ENCODE results near the gene RBMS3.

Gene RBMS3

DNA sequence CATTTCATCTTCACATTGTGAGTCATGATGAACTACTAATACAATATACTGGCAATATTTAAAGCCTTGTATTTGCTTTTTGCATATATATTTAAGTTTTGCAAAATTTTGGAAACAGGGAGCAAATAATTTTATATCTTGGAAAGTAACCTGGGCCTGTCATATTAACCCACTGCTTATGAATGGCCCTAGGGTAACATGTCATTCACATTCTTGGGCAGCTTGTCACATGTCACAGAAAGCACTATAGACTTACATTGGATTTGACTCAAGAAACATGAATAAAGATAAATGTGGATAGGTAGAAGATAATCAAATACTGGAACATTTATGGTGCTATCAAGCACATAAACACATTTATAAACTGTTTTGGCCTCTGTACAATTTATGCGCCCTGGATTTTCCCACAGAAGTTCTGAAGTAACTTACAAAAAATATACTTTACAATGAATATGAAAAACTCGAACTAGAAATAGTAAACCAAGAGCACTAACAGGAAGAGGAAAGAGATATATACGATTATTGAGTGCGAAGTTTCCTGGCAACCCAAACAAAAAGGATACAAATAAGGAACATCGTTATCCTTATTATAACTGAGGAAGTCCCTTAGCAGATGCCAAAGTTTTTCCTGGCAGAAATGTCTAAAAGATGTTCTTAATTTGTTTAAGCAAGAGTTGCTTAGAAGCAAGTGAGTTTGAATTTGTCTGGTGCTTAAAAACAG, 257.2 kb downstream of the RBMS3 start:
- no peak for DNase-seq

DNA sequence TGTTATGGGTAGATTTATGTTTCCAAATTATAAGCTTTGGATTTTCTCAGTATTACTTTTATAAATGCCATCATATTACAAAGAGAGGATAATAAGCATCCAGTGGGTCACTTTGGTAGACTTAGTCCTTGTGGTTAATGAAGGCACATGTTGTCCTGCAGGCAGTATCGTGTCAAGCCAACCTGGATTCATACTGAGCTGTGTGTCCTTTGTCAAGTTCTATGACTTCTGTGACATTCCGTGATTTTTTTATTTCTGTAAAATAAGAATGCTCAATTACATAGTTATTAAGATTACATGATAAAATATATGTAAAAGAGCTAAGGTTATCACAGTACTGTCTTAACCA, 257.7 kb downstream of the RBMS3 start:
- no peak for DNase-seq

DNA sequence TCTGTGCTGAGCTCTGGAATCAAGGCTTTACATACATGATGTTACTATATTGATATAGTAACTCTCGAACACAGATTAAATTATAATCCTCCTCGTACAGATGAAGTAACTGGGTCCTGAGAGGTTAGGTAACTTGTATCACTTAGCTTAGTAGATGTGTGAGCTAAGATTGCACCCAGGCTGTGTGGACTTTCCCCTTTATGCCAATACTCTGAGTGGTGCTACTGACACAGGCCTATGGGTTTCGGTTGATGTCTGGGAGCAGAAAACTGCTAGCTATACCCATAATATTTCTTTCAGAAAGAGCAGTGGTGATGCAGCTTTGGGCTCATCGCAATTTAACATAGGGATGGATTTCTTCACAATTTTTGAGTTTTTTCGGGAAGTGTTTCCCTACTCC, 259.7 kb downstream of the RBMS3 start:
- no peak for DNase-seq

DNA sequence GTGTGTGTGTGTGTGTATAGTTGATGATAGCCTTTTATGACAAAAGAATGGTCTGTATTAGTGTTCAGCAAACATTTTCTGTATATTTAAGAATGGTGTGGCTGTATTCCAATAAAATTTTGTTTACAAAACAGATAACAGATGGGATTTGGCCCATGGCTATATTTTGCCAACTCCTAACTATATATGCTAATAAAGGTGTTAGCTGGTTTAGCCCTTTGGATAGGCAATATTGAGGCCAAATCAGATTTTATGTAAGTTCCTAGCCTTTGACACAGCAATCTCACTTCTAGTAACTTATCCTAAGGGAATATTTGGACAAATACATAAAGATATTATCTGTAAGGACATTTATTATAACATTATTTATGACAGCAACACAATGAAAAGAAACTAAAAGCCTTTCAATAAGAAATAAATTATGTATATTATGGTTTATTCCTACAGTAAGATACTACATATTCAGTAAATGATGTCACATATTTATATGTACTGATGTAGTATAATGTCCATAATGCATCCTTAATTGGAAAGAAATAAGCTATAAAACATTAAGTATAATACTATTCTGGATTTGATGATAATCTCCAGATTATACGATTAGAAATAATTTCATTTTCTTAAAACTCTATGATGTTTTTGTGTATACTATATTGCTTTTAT, 264.0 kb downstream of the RBMS3 start:
- no peak for DNase-seq

DNA sequence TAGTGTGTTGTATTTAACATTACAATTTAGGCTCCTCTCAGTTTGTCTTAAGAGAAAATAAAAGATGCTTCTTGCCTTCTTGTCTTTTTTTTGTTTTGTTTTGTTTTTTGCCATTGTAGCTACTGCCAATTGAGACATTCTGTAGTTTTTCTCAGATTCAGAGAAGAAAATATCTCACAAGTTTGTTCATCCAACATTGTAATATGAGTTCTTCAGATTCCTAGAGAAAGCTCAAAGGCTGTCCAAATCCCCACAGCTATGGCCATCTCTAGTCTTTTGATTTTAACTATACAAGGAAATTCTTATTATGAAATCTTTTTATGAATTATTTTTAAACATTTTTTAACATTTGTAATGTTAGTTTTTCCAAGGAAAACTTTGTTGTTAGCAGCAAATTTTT, 264.7 kb downstream of the RBMS3 start:
- DNase-seq, result no peak

DNA sequence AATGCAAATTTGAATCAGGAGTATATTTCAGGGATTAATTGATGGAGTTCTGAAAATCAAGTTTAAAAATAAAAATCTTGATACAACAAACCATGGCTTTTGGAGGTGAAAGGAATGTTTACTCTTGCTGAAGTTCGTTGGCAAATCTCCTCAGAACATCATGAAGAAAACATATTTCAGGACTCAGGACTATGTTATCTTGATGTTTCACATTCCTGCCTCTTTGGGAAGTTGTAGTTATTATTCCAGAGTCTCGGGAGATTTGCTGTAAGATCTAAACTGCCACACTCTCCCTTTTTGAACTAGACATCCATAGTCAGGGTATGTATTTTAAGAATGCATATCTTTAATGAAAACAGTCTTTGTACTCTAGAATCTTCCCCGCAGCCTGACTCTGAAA, 271.2 kb downstream of the RBMS3 start:
- DNase-seq, result no peak

DNA sequence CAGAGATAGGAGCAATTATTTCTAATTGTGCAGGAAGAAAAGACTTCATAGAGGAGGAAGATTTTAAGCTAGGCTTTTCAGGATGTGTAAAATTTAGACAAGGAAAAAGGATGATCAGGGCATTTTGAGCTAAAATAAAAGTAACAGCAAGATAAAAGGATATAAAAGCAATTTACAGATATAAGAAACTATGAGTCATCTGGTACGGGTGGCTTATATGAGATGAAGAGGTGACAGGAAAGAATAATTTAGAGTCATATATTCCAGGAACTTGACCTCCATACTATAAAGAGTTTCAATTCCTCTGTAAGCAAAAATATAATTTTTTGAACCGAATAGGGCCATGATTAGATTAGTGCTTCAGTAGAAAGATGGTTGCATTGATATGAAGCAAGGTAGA, 273.7 kb downstream of the RBMS3 start:
- no peak for DNase-seq

DNA sequence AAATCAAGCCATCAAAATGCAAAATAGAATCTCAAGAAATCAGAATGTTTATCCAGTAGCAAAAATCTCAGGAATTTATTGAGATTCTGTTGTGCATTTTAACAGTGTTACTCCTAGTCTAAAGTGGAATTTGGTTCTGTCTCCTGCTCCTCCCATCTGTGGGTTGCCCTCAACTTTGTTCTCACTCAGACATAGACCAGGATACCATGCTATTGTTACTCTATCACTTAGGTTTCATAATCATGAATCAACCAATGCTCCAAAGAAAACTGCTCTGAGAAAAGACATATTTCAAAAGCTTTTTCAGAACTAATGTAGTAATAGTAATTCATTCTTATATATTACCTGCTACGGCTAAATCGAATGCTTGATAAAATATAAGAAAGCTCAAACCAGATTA, 274.7 kb downstream of the RBMS3 start:
- no peak for DNase-seq

DNA sequence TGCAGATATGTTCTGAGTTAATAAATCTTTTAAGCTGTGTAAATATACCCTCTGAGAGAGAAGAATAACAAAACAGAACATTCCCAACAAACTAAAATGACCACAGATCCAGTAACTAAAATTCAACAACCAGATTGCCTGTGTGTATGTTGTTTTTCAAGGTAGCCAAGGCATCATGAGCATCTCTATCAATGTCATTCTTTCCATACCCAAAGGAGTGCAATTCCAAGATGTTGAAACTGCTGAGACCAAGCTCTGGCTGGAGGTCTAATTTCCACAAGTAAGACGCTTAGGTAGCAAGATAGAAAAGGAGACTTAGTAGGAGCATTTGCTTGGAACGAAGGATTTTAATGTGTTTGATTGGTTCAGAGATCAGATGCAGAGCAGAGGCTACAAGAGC, 276.3 kb downstream of the RBMS3 start:
- DNase-seq, result no peak

DNA sequence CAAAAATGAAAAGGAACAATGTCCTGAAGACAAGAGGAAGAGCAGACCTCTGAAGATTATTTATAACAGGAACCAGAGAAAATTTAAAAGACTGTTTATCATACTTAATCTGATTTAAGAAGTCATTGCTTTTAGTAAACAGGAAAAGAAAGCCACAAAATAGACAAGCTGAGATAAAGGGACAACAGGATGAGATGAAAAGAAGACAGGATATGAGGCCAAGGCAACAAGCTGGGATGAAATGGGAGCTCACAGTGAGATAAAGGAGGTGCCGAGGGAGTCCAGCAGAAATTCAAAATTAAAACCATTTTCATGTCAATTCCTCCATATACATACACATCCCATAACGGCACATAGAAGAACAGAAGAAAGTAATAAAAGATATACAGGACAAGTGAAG, 277.0 kb downstream of the RBMS3 start:
- DNase-seq, result no peak

DNA sequence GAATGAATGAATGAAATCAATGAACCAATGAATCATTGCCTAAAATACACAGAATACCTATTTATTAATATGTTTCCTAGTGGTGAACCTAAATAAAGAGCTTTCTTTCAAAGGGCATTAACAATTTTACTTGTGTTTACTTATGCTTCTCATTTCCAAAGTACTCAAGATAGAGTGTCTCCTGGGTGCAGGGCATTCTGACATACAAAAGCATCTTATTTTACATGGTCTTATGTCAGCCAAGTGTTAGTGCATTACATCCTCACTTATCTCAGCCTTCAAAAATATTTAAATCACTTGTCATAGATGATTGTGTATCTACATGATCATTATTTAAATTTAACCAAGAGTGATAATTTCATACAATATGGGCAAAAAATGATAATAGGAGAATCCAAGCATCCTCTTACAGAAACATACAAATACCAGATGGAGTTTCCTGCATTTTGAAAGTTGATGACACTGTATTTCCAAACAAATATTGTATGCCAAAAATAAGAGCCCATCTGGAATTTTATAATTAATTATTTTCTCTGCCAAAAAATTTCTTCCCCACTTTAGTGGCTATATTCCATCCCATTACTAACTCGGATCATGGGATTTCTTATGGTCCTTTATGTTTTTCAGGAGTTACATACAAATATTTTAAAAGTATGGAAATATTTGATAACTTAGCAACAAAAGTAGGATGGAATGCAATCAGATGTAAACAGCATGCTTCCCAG, 279.0 kb downstream of the RBMS3 start:
- no peak for DNase-seq

DNA sequence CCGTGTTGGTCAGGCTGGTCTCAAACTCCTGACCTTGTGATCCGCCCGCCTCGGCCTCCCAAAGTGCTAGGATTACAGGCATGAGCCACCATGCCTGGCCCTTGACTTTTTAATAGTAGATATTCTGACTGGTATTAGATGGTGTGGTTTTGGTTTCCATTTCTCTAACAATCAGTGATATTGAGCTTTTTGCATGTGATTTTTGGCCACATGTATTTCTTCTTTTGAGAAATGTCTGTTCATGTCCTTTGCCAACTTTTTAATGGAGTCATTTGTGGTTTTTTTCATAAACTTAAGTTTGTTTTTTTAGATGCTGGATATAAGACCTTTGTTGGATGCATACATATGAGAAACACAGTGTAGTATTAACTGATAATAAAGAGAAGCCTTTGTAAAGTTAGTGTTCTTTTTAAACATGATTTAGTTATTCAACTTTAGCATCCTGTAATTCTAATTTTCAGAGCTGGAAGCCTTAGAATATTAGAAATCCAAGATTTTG, 280.8 kb downstream of the RBMS3 start:
- DNase-seq, result no peak

DNA sequence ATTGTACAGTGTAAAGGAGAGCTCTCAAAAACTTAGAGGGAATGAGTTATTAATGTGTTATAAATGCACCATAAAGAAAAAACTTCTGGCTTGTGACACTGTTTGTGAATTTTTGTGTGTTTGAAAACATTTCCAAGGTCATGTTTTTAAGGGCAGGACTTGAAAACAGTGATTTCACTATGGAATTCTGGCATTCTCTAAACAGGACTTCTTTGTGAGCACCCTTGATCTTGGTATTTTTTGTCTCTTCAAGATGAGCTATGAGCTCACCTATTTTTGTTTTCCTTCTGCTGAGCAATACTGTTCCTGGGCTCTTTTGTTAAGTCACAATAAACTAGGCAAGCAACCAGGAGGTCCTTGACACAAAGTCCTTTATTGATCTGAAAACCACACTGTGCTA, 284.4 kb downstream of the RBMS3 start:
- DNase-seq, result no peak

DNA sequence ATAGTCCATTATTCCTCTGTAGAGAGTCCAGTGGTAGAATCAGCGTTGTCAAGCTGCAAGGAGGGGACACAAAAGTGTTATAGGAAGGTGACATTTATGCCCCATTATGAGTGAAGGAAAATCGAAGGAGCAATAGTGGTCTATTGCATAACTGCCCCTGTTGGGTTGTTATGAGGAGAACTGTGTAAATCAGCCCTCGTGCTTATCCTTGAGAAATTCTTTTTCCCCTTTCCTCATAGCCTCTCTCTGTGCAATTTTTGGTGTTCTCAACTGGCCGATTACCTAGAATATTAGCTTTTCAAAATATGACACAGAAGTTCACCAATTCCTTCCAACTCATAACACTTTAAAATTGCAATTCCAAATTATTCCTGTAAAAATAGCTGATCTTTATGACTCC, 286.6 kb downstream of the RBMS3 start:
- DNase-seq, result no peak

DNA sequence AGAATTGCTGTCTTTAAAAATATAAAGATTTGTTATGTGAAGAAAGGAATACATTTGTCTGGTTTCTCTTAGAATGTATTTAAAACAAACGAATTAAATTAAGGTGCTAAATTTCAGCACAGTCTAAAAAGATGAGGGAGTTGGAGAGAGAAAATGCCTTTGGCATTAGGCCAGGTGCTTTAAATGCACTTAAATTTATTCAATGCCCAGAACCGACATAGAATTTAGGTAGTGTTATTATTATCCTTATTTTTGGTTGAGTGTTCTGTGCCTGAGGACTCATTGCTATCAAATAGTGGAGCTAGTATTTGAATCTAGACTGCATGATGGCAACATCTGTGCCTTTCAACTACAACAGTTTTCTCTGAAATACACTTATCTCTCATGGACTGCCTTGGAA, 287.5 kb downstream of the RBMS3 start:
- DNase-seq, result no peak

DNA sequence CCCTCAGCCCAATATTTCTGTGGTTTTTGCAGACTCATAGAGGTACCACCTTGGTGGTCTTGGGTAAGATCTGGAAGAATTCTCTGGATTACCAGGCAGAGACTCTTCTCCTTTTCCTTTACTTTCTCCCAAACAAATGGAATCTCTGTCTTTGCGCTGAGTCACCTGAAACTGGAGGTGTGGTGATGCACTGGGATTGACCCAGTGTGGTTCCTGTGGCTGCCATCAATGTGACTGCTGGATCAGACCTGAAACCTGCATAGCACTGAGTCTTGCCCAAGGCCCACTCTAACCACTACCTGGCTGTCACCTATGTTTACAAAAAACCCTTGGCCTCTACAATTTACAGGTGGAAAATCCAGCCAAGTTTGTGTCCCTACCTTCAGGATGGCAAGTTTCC, 295.3 kb downstream of the RBMS3 start:
- no peak for DNase-seq

DNA sequence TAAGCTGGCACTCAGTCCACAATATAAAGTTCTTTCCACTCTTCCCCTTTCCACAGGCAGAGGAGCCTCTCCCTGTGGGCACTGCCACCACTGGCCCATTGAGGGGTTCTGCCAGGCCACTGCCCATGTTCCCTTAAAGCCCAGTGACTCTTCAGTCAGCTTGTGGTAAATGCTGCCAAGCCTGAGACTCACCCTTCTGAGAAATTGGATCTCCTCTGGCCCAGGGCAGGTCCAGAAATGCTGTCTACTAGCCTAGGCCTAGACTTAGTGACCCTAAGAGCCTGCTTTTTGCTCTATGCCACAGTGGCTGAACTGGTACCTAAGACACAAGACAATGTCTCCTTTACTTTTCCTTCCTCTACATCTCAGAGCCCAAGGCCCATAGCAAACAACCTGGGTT, 295.8 kb downstream of the RBMS3 start:
- no peak for DNase-seq

DNA sequence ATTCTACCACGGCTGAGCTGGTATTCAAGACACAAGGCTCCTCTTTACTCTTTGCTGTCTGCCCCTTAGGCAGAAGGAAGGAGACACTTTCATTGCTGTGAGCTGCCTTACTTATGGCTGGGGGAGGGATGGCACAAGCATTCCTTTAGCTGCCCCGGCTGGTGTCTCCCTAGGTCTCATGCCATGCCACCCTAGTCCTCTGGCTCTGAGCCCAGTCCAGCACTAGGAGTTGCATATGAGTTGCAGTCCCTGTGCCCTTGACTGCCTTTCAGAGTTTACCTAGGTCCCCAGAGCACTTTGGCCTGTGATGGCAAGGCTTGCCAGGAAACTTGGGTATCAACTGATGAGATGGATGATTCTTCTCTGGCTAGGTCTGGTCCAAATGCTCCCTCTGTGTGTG, 296.4 kb downstream of the RBMS3 start:
- no peak for DNase-seq

DNA sequence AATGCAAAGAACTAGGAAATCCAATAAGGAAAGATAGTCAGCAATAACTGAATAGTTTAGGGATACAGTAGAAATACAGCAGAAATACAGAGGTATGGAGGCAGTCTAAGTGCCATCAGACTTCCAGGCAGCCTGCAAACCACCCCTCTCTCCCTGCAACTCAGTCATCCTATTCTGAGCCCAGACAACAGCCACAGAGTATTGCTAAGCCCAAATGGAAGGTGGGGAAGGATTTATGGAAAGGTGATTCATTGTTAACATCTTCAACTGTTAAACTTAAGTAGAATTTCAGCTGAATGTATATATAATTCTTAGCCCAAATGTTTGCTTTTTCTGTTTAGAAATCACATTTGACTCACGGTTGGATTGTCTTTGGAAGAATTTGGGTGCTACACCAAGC, 300.4 kb downstream of the RBMS3 start:
- no peak for DNase-seq

DNA sequence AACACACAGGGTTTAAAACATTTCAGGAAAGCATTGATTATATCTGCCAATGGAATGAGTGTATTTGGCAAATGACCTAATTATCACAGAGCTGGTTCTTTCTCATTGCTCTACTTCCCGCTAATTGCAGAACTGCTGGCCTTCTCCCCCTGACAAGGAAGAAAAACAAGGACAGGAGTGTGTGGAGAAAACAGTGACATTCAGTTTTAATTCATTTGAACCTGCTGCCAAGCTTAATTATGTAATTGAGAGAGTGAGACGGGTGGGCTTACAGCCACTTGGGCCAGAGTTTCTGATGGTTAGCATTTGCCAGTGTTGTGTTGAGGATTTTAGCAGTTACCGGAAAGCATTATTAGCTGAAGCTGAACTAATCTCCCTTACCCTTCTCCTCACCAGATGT, 301.4 kb downstream of the RBMS3 start:
- no peak for DNase-seq

DNA sequence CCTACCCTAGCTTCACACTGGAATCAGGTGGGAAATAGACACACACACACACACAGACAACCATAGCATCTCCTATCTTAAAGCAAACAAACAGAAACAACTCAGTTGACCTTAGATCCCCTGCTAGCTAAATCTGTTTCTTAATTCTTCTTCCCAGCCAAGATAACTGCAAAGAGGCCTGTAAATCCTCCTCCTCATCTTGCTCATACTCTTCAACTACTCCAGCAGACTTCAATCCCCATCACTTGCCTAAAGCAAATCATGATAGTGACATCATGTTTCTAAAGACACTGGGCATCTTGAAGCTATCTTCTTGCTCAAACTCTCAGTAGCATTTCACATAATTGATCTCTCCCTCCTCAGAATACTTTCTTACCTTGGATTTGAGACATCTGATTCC, 303.0 kb downstream of the RBMS3 start:
- no peak for DNase-seq

DNA sequence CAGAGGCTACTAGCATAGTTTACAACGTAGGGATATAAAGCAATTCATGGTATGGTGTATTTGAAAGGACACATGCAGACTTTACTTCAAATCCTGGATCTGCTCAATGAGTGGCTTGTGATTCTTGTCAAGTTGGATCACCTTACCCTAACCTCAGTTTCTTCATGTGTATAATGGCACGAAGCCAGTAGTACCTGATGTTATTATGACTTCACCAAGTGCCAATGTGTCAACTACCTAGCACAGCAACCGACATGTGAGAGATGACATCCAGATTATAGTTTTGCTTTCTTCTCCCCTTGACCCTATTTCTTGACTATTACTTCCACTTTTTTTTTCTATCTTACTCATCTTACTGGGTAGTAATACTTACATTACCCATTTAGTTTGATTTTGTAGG, 304.5 kb downstream of the RBMS3 start:
- no peak for DNase-seq

DNA sequence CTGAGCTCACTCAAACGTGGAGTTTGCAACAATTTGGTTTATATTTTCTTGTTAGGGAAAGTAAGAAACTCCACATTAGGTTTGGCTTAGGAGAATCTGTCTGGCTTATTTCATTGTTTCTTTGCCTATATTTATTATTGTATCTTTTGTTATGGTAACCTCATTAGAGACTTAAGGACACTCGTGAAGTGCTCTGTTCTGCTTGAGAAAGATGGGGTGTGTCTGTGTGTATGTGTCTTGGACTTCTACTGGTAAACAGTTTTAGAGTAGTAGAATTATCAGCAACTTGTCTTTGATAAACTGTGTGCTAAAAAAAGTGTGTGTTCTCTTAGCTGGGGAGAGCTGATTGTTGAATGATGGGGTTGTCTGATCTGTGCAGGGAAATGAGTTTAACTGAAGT, 306.5 kb downstream of the RBMS3 start:
- DNase-seq, result no peak

DNA sequence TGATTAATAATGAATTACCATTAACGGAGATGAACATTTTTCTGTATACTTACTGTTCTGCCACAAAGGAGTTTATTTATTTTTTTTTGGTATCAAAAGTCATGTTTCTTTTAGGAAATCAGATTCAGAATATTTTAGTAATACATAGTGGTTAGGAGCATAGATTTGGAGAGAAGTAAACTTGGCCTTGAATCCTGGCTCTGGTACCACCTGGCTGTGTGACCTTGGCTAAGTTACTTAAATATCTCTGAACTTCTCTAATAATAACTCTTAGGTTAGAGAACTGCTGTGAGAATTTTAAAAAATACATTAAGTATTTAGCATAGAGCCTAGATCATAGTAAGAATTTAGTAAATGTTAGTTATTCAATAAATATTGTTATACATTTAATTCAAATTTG, 309.1 kb downstream of the RBMS3 start:
- DNase-seq, result no peak
